OCI-LY7 (cell line): ENCODE measurements around the gene CDT1. TPM values are rescaled to one million over a fixed set of nuclear protein-coding genes. Genes with fewer than 3 reads are reported as not detected.
A peak's percentile ranks its signal among the peaks of the same experiment; 100 is the strongest.
"Not testable (repeated sequence)": the region's sequence is repeated elsewhere in the genome, so short reads cannot be mapped to it uniquely, and the experiment has no call there.

ENCODE experiments used
- BruUV-seq: library from RNA; stranded (reverse); fragments of 400-500 nt; replicated peaks from 2 replicates; lab custom pipeline; 2021; lab: Mats Ljungman, UMichigan
- CTCF ChIA-PET: fragments of 300-600 bp; sonication (Branson Sonifier 250); formaldehyde crosslinking; loops from one replicate; lab custom pipeline; 2022; ENCODE audit warnings: antibody characterized with exemption; ENCODE audit not compliant: unreplicated experiment; lab: Charles Lee
- POLR2A ChIA-PET: fragments of 300-600 bp; sonication (Branson Sonifier 250); formaldehyde crosslinking; loops from one replicate; lab custom pipeline; 2022; ENCODE audit warnings: antibody characterized with exemption; lab: Charles Lee
- DNase-seq: peaks from one replicate; pipeline ENCODE4 v3.0.0-alpha.2; 2015; ENCODE audit warnings: low spot score
- H2AFZ ChIP-seq: fragments of 200-600 bp; sonication (generic), shearing (Covaris generic); 2 replicates; pipeline ENCODE4 v1.6.1; 2014; ENCODE audit warnings: mild to moderate bottlenecking, antibody characterized with exemption, low read length, moderate library complexity
- H3K27ac ChIP-seq: fragments of 200-600 bp; sonication (generic); 2 replicates; pipeline ENCODE4 v1.5.1; 2014; ENCODE audit warnings: mixed run types, low read depth, mild to moderate bottlenecking, moderate library complexity, low read length, inconsistent platforms; ENCODE audit not compliant: poor library complexity, severe bottlenecking
- H3K36me3 ChIP-seq: fragments of 200-600 bp; sonication (generic); 2 replicates; pipeline ENCODE4 v1.6.1; 2014; ENCODE audit warnings: mild to moderate bottlenecking, antibody characterized with exemption, low read length, moderate library complexity, mixed read lengths; ENCODE audit not compliant: insufficient read depth
- H3K4me1 ChIP-seq: fragments of 200-600 bp; sonication (generic); 2 replicates; pipeline ENCODE4 v1.5.1; 2014; ENCODE audit warnings: mild to moderate bottlenecking, low read length; ENCODE audit not compliant: insufficient read depth, poor library complexity, severe bottlenecking
- H3K4me2 ChIP-seq: fragments of 200-600 bp; sonication (generic); 2 replicates; pipeline ENCODE4 v1.6.1; 2014; ENCODE audit warnings: mild to moderate bottlenecking, low read length
- H3K4me3 ChIP-seq: fragments of 200-600 bp; sonication (generic); 2 replicates; pipeline ENCODE4 v1.5.1; 2014; ENCODE audit warnings: mild to moderate bottlenecking, low read depth, low read length; ENCODE audit not compliant: poor library complexity, severe bottlenecking
- H3K79me2 ChIP-seq: fragments of 200-600 bp; sonication (generic); 2 replicates; pipeline ENCODE4 v1.6.1; 2016; ENCODE audit warnings: low read depth, mild to moderate bottlenecking, low read length, moderate library complexity, mixed read lengths; ENCODE audit not compliant: insufficient read depth
- H3K9me2 ChIP-seq: fragments of 200-600 bp; sonication (generic); 2 replicates; pipeline ENCODE4 v1.6.1; 2016; ENCODE audit warnings: mild to moderate bottlenecking, low read length, mixed read lengths; ENCODE audit not compliant: insufficient read depth
- H3K9me3 ChIP-seq: fragments of 200-600 bp; sonication (generic); 2 replicates; pipeline ENCODE4 v1.6.1; 2014; ENCODE audit warnings: mild to moderate bottlenecking, mixed run types, low read length, mixed read lengths
- H4K20me1 ChIP-seq: fragments of 200-600 bp; sonication (generic); 2 replicates; pipeline ENCODE4 v1.6.1; 2014; ENCODE audit warnings: mild to moderate bottlenecking, antibody characterized with exemption, low read length, moderate library complexity, mixed read lengths; ENCODE audit not compliant: insufficient read depth
- CTCF ChIP-seq: fragments of 200-600 bp; sonication (generic); conservative IDR thresholded peaks from 2 replicates; pipeline ENCODE4 v1.5.1; 2014; ENCODE audit warnings: mild to moderate bottlenecking, antibody characterized with exemption, low read length, moderate library complexity, mixed read lengths
- EZH2phosphoT487 ChIP-seq: fragments of 200-600 bp; sonication (generic); IDR thresholded peaks from 2 replicates; pipeline ENCODE4 v1.6.1; 2018; ENCODE audit warnings: low read depth, borderline replicate concordance, mild to moderate bottlenecking, mixed run types, antibody characterized with exemption, low read length, moderate library complexity, mixed read lengths
- intact Hi-C: fragments of 100-400 bp; cut with micrococcal nuclease; formaldehyde crosslinking; loops from one replicate; pipeline ENCODE4 v1.10.0; 2022; ENCODE audit not compliant: unreplicated experiment
- total RNA-seq, 2 experiments: library from RNA; depleted of rRNA in 1 of 2; stranded (reverse); fragments of >200 nt in 1 of 2; shearing (Covaris generic) in 1 of 2; gene quantifications; 2 replicates each; pipeline ENCODE4 v1.2.3, GENCODE V29; 2014 to 2022

Gene CDT1
- total RNA-seq, 2 experiments from 2014 or later: 82.7 to 108 TPM

DNA sequence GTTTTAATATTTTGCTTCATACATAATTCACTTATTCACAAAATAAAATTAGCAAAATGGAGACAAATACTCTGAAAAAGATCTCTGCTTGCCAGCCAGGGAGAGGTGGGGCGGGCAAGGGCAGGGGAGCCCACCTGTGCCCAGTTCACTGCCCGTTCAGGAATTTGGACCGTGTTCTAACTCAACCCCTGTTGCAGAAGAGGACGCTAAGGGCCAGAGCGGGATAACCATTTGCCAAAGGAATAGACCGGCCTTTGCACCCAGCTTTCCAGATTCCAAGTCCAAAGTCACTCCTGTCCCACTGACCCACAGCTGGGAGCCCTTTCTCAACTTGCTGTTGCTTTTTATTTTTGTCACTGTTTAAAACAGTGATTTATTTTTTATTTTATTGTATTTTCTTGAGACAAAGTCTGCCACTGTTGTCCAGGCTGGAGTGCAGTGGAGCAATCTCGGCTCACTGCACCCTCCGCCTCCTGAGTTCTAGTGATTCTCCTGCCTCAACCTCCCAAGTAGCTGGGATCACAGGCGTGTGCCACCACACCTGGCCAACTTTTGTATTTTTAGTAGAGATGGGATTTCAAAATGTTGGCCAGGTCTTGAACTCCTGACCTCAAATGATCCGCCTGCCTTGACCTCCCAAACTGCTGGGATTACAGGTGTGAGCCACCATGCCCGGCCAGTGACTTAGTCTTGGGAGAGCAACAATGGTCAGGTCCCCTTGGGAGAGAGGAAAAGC, 15.8 kb upstream of the CDT1 start:
- Histone ChIP-seq H3K9me3 (no peaks in the 10 kb centered on the region), H2AFZ (no peak overlapping the region), H3K79me2 (peaks cover 18% of the 10 kb centered on the region; the same call in 1 of the 2 replicates), H4K20me1 (no peaks in the 10 kb centered on the region), H3K4me1 (peaks cover 49% of the 10 kb centered on the region), H3K4me3 (no peak overlapping the region), H3K4me2 (no peak overlapping the region), H3K27ac (no peak overlapping the region), H3K9me2 (no peaks in the 10 kb centered on the region), H3K36me3 (no peaks in the 10 kb centered on the region)
- TF ChIP-seq CTCF (no peak), EZH2phosphoT487 (no peak)
- DNase-seq: no peak
- BruUV-seq: no TSS peak
- intact Hi-C loops: no loop called here
- ChIA-PET CTCF (no interaction called here), POLR2A (interaction anchor here (0.6 to 1.4 kb wide), 2 partner anchors 13 to 1280 kb away, joined by 3 to 7 read pairs; no protein-coding TSS in a partner anchor)

GRCh38 chr16:88788749-88789148, 14.8 kb upstream of the CDT1 start:
- H2AFZ ChIP-seq, H3K36me3 ChIP-seq, H3K4me3 ChIP-seq, H3K9me3 ChIP-seq, H3K27ac ChIP-seq, H4K20me1 ChIP-seq, H3K9me2 ChIP-seq, BruUV-seq, H3K79me2 ChIP-seq, intact Hi-C loops, H3K4me2 ChIP-seq, CTCF ChIA-PET, DNase-seq, POLR2A ChIA-PET: not testable (repeated sequence)
- H3K4me1 ChIP-seq: peaks cover 49% of the 10 kb centered on the region

DNA sequence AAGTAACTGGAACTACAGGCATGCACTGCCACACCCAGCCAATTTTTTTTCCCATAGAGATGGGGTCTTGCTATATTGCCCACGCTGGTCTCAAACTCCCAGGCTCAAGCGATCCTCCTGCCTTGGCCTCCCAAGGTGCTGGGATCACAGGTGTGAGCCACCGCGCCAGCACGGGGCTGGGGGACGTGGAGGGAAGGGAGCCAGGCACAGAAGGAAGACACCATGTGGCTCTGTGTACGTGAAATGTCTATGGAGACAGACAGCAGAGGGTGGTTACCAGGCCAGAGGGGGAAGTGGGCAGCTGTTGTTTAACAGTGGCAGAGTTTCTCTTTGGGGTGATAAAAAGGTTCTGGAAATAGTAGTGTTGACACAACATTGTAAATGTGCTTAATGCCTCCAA, 14.0 kb upstream of the CDT1 start:
- intact Hi-C loops: no loop called here
- no peaks in the 10 kb centered on the region for H3K9me2 ChIP-seq
- ChIA-PET POLR2A (interaction anchor here (0.8 kb wide), 1 partner anchor 9 kb away, joined by 3 read pairs; no protein-coding TSS in a partner anchor), CTCF (no interaction called here)
- H3K9me3 ChIP-seq: no peaks in the 10 kb centered on the region
- H3K36me3 ChIP-seq: no peaks in the 10 kb centered on the region
- peak overlapping the region; percentile 63 for H3K27ac ChIP-seq
- 0 out of 2 replicates have a peak overlapping the region, but pooled peaks have one; percentile 51 for H3K4me2 ChIP-seq
- no peak overlapping the region for H3K4me3 ChIP-seq
- TF ChIP-seq EZH2phosphoT487 (no peak), CTCF (no peak)
- H4K20me1 ChIP-seq: no peaks in the 10 kb centered on the region
- no peak for DNase-seq
- H2AFZ ChIP-seq: no peak overlapping the region
- H3K4me1 ChIP-seq: peaks cover 55% of the 10 kb centered on the region
- H3K79me2 ChIP-seq: no peaks in the 10 kb centered on the region; the same call in 1 of the 2 replicates
- BruUV-seq: no TSS peak
